ENCODE results near the gene LCE2D.
"Not testable (repeated sequence)": the region's sequence is repeated elsewhere in the genome, so short reads cannot be mapped to it uniquely, and the experiment has no call there.

GRCh38 chr1:152666171-152666570 lies 3.0 kb downstream of the LCE2D start:
- TF ChIP-seq, protein P1, sequence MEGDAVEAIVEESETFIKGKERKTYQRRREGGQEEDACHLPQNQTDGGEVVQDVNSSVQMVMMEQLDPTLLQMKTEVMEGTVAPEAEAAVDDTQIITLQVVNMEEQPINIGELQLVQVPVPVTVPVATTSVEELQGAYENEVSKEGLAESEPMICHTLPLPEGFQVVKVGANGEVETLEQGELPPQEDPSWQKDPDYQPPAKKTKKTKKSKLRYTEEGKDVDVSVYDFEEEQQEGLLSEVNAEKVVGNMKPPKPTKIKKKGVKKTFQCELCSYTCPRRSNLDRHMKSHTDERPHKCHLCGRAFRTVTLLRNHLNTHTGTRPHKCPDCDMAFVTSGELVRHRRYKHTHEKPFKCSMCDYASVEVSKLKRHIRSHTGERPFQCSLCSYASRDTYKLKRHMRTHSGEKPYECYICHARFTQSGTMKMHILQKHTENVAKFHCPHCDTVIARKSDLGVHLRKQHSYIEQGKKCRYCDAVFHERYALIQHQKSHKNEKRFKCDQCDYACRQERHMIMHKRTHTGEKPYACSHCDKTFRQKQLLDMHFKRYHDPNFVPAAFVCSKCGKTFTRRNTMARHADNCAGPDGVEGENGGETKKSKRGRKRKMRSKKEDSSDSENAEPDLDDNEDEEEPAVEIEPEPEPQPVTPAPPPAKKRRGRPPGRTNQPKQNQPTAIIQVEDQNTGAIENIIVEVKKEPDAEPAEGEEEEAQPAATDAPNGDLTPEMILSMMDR (IDR thresholded peaks at IDR 0.05; ENCODE audit: insufficient read depth, low read length), result not testable (repeated sequence)
- TF ChIP-seq GABPA, POLR2AphosphoS5 (IDR thresholded peaks at IDR 0.05; ENCODE audit: low read depth): not testable (repeated sequence)
- TF ChIP-seq, protein P2, sequence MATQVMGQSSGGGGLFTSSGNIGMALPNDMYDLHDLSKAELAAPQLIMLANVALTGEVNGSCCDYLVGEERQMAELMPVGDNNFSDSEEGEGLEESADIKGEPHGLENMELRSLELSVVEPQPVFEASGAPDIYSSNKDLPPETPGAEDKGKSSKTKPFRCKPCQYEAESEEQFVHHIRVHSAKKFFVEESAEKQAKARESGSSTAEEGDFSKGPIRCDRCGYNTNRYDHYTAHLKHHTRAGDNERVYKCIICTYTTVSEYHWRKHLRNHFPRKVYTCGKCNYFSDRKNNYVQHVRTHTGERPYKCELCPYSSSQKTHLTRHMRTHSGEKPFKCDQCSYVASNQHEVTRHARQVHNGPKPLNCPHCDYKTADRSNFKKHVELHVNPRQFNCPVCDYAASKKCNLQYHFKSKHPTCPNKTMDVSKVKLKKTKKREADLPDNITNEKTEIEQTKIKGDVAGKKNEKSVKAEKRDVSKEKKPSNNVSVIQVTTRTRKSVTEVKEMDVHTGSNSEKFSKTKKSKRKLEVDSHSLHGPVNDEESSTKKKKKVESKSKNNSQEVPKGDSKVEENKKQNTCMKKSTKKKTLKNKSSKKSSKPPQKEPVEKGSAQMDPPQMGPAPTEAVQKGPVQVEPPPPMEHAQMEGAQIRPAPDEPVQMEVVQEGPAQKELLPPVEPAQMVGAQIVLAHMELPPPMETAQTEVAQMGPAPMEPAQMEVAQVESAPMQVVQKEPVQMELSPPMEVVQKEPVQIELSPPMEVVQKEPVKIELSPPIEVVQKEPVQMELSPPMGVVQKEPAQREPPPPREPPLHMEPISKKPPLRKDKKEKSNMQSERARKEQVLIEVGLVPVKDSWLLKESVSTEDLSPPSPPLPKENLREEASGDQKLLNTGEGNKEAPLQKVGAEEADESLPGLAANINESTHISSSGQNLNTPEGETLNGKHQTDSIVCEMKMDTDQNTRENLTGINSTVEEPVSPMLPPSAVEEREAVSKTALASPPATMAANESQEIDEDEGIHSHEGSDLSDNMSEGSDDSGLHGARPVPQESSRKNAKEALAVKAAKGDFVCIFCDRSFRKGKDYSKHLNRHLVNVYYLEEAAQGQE (IDR thresholded peaks at IDR 0.05; ENCODE audit: insufficient replicate concordance, low read depth), result not testable (repeated sequence)
